Measurements from ENCODE around the gene PRKAR2B.
"Not testable (repeated sequence)": the region's sequence is repeated elsewhere in the genome, so short reads cannot be mapped to it uniquely, and the experiment has no call there.

The PRKAR2B gene

DNA sequence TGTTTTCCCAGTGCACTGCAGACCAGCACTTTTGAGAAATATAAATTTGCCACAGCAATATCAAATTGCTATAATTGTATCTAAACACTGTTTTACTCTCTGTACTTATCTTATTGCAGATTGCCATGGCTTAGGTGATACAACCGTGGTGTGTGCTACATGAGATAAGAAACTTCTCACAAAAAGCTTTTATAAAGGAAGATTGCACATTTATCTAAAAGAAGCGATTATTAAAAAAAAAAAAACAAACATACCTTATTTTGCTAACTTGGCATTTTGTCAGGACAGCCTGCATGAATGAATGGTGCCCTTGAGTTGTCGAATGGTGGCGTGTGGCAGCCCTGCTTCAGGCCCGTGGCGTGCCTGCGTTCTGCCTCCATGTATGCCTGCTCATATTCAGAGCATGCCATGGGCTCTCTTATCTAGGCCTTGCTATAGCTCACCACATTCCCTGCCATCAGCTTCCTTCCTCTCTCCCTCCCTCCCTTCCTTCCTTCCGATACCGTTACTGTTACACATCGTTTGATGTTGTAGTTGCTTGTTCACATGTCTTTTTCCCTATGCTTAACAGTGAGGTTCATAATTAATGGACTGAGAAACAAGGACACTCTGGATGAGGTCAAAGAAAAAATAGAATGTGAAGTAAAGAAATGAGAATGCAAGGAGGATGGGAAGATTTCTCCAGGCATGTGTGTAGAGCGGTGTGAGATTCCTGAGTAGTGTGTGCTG lies 34.9 kb downstream of the PRKAR2B start:
- no peak for DNase-seq

DNA sequence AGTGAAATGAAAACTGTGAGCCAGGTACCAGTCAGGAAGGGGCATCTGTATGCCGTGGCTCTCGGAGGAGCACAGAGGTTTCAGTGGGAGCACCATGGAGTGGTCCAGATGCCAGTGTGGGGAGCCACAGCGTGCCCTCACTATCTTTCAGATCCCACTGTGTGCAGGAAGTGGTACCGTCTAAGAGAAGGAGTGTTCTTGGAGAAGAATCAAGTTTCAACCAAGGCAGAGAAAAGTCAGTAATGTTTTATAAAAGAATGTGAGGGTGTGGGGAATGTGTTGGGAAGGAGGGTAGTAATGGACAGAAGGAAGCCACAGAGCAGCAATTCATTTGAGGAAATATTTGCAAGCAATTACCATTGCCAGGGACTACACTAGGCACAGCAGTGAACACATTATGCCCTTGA lies 35.6 kb downstream of the PRKAR2B start:
- DNase-seq: no peak

DNA sequence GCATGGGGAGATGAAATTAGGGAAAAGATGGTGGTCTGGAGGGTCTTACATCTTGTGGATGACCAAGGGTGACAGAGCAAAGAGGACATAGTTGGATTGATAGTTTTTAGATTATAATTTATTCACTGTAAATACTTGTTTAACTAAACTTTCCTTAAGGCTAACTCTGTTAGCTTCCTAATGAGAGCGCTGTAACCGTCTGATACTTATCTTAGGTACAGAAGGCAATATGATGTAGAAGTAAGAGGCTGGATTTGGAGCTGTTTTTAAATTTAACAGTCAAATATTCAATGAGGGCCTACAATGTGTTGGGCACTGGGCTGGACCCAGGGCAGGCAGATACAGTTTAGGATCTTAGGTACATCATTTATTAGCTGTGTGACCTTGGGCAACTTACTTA lies 36.0 kb downstream of the PRKAR2B start:
- DNase-seq: no peak

DNA sequence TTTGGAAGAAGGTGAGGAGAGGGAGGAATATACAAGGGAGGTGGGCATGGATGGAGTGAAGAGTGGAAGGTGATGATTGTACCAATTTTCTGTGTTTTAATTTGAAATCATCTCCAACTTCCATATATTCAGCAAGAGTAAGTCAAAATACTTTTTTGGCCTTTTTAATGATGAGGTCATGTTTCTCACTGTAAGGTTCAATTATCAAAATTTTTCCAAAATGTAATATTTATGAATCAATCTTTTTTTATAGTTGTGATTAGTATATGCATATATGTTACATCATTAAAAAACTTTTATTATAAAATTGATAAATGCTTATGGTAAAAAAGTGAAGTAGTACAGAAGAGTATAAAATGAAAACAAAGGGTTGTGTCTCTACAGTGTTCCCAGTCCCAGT lies 40.7 kb downstream of the PRKAR2B start:
- no peak for DNase-seq

DNA sequence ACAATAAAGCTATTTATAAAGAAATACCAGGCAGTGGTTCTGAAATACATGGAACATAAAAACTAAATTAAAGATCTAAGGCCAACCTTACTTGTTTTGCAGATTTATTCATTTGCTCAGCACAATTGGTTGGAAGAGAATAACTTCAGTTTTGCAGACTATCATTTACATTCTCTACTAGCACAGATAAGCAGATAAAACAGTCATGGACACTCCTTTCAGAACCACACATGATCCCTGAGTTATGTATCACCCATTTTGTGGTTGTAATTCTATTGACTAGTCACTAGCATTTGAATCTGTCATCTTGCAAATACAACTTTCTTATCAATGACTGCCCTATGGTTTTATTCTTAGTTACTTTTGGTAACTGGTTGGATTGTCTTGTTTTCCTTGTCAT lies 45.1 kb downstream of the PRKAR2B start:
- DNase-seq: no peak

DNA sequence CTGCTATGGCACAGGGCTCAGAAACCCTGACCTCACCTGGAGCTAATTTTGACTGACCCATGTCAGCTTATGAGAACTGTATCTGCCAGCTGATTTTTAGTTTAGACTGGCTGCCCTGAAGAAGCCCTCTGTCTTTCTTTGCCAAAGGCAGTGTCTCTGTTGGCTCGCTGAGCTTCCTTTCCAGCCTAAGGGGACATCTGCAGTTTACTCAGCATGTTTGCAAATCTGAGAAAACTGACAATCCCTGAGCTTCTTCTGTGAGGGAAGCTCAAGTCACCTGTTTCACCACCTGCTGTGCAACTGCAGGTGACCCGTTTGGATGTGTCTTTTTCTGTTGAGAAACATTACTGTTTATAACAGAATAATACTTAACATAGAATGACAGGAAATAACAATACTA lies 46.0 kb downstream of the PRKAR2B start:
- DNase-seq: no peak

DNA sequence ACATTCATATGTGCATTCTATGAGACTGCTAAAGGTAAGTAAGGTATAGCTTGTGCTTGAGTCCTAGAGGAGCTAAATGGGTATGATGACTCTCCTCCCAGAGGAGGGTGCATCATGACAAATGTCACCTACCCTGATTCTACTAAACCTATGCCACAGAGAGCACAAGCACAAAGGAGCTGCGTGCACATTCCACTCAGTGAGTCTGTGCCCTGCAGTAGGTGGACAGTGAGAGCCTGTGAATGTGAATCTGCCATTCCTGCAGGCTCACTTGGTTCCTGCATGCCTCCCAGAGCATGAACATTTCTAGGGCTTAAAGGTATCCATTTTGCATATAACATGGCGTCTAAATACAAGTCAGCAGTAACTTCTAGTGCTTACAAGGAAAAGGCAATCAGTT lies 46.8 kb downstream of the PRKAR2B start:
- DNase-seq: no peak

DNA sequence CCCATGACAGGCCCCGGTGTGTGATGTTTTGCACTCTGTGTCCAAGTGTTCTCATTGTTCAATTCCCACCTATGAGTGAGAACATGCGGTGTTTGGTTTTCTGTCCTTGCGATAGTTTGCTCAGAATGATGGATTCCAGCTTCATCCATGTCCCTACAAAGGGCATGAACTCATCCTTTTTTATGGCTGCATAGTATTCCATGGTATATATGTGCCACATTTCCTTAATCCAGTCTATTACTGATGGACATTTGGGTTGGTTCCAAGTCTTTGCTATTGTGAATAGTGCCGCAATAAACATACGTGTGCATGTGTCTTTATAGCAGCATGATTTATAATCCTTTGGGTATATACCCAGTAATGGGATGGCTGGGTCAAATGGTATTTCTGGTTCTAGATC lies 49.2 kb downstream of the PRKAR2B start:
- not testable (repeated sequence) for DNase-seq

DNA sequence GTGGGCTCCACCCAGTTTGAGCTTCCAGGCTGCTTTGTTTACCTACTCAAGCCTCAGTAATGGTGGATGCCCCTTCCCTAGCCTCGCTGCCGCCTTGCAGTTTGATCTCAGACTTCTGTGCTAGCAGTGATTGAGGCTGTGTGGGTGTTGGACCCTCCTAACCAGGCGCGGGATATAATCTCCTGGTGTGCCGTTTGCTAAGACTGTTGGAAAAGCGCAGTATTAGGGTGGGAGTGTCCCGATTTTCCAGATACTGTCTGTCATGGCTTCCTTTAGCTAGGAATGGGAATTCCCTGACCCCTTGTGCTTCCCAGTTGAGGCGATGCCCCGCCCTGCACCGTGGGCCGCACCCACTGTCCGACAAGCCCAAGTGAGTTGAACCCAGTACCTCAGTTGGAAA lies 54.6 kb downstream of the PRKAR2B start:
- DNase-seq: not testable (repeated sequence)

DNA sequence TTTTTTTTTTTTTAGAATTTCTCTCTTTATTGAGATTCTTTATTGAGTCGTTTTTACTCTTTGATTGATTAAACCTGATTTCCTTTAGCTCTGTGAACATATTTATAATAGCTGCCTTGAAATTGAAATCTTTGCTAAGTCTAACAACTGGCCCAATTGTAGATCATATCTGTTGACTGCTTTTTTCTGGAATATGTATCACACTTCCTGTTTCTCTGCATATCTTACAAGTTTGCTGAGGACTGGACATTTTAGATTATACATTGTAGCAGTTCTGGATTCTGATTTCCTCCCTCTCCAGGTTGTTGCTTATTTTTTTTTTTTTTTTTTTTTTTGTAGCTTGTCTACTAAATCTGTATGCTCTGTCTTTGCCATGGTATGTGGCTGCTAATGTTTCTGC lies 56.3 kb downstream of the PRKAR2B start:
- DNase-seq: no peak

DNA sequence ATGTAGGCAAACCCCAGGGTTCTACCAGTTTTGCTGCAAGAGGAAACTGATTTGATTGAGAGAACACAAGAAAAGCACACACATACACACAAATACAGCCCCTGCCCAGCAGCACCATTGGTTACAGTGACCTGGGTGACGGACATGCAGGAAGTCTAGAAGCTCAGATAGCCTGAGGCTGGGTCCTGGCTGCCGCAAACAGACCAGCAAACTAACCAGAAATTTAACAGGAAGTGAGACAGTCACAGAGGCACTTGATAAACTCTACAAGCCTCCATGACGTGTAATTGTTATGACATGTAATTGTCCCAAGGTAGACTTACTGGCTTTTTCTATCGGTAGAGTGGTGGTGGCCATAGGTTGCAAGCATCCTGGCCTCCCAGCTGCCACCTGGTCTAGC lies 58.9 kb downstream of the PRKAR2B start:
- no peak for DNase-seq

DNA sequence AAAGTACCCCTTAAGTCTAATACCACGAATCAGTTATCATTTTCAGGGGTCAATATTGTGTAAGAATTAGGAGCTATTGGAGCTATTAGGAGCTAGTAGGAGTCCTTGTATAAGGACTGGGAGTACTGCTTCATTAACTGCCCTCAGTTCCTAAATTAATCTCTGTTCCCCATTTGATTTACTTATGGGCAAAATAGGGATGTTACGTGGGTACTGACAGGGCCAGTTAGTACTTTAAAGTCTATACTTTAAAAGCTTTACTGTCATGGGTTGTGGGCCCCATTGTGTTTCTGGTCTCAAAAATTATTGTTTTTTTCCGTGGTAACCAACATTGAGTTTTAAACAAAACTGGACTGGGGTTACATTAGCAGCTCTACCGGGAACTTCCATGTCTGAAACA lies 60.3 kb downstream of the PRKAR2B start:
- no peak for DNase-seq

DNA sequence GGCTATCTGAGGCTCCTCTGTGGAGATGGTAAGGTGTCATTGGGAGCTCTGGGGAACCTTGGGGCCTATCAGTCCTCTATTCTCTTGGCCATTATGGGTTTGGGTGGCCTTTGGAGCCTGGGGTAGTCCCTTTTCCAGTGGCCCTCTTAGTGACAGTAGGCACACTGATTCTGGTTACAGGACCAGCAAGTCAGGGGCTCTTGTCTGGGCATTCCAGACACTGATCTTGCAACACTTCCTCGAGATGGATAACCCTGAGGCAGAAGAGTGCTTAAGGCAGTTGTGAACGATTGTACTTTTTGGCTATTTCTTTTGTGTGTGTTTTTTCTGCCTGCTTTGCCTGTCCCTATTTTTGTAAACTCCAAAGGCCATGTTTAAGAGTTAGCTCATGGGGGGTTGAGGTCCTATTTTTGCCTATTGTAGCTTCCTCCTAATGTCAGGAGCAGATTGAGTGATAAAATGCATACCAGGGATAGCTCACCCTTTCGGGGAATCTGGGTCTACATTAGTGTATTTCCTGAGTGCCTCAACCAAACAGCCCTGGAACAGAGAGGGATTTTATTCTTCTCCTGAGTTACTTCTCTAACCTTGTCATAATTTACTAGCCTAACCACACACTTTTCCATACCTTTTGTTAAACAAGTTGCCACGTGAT lies 61.2 kb downstream of the PRKAR2B start:
- no peak for DNase-seq

DNA sequence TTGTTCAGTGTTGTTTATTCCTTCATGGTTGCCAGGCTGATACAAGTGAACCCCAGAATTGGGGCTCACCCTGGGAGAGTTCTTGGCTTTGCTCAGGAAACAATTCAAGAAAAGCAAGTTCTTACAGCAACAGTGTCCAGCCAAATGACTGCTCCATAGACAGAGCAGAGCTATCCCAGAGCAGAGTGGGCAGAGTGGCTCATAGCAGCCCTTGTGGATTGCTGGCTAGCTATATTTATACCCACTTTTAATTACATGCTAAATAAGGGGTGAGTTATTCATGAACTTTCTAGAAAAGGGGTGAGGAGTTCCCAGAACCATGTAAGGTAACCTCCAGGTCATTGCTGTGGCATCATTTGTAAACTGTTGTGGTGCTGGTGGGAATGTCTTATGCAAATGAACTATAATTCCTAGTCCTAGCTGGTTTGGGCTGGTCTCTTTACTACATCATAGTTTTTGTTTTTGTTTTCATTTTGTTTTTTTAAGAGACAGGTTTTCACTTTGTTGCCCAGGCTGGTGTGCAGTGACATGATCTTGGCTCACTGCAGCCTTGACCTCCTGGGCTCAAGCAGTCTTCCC lies 64.4 kb downstream of the PRKAR2B start:
- no peak for DNase-seq

DNA sequence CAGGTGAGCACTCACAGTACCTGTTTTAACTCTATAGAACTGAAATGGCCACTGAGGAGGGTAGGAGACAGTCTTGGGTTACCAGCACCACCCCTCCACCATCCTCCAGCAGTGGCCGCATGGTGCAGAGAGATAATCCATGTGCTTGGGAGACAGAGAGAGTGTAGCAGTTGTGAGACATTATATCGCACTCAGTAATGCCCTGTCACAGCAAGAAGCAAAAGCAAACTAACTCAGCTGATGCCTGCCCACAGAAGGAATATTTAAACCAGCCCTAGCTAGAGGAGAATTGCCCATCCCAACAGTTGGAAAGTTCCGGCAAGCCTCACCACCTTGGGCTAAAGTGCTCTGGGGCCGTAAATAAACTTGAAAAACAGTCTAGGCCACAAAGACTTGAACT lies 65.5 kb downstream of the PRKAR2B start:
- DNase-seq: no peak

DNA sequence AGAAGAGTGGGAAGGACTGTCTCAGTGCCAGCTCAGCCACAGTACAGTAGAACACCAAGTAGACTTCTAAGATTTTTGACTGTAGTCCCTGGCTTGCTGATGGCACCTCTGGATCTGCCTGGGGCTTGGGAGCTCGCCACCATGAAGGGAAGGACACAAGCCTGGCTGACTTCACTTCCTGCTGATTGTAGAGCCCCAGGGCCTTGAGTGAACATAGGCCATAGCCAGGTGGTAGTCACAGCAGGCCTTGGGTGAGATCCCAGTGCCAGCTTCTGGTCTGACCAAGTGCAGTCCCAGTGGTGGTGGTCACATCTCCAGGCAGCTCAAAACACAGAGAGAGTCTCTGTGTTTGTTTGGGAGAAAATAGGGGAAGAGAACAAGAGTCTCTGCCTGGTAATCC lies 66.7 kb downstream of the PRKAR2B start:
- DNase-seq: no peak

DNA sequence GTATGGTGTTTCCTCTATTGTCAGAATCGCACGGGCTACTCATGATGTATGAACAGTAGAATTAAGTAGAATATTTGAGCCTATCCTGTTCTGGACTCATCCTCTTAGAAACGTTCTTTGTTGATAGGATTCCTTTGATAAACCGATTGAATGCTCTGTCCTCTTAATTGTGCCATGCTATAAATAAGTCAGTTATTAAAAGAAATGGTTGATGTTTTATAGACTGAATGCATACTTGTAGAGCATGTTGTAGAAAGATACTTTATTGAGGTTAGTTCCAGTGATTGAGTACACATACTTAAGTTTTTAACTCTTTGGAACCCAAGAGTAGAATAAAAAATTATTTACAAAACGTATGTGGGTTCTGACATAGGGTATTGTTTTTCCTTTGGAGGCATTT lies 69.4 kb downstream of the PRKAR2B start:
- DNase-seq: no peak

DNA sequence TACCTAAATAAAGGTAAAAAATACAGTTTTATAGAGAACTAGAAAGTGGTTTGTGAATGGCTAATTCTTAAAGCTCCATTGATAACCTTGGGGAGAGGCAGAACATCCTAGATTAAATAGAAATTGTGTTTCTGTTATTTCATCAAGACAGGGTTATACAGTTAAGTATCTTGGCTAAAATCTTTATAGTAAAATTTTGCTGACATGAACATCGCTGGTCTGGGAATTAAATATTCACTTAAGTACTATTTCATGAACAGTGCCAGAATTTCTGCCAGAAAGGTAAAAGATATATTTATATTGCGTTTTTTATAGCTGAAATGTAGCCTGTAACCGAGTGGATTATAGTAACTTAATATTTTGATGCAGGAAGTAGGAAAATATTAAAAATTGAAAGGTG lies 70.6 kb downstream of the PRKAR2B start:
- no peak for DNase-seq

DNA sequence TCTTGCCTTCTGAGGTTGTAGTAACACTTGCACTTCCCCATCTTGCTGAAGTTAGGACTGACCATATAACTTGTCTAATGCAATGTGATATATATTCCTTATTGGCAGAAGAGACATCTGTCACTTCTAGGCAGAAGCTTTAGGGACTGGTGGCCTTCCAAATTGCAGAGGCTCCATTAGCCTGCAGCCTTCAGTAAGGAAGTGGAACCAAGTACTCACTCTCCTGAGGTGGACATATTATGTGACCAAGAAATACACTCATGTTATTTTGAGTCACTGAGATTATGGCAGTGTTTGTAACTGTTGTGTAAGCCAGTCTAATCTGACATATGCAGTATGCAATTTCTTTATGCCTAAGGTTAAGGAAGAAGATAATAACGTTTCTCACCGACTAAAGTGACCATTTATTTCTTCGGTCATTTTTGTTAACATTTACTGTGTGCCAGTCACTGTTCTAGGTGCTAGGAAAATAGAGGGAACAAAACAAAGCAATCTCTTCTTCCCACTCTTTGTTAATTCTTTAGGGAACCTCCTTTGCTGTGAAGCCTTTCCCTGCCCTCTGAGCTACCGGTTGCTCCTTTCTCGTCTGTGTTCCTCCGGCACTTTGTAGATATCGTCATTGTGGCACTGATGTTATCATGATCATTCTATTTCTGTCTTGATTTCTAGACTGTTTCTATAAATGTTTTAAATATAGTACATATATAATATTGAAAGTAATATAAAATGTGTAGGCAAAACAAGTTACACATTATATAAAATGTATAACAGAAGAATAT lies 71.4 kb downstream of the PRKAR2B start:
- DNase-seq: no peak

DNA sequence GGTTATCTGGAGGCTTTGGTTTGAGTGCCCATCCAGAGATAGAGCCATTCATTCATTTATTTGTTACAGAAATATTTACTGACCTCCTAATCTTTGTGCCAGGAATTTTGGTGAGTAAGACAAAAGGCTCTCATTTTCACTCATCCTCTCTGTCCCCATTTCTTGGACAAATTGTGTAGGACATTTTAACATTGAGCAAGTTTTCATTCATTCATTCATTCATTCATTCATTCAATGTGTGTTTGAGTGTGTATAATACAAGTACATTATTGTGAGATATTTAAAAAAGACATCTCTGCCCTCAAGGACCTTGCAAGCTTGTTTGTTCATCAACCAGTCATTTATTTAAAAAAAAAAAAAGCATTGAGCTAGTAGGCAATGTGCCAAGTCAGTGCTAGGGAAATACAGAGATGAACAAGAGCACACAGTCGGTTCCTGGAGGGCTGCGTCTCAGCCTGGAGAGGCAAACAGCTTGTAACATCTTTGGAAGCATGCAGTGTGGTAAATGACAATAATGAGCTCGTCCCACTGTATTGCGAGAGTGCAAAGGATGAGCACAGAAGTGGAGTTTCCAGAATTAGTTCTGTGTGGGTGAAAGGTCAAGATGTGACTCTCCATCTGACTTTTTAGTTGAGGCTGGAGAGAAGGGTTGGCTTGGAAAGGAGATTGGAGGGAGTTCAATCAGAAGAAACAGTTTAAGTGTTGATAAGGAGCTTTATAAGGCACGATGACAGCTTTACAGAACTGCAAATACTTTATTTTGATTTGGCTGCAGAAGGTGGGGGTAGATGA lies 73.8 kb downstream of the PRKAR2B start:
- no peak for DNase-seq

DNA sequence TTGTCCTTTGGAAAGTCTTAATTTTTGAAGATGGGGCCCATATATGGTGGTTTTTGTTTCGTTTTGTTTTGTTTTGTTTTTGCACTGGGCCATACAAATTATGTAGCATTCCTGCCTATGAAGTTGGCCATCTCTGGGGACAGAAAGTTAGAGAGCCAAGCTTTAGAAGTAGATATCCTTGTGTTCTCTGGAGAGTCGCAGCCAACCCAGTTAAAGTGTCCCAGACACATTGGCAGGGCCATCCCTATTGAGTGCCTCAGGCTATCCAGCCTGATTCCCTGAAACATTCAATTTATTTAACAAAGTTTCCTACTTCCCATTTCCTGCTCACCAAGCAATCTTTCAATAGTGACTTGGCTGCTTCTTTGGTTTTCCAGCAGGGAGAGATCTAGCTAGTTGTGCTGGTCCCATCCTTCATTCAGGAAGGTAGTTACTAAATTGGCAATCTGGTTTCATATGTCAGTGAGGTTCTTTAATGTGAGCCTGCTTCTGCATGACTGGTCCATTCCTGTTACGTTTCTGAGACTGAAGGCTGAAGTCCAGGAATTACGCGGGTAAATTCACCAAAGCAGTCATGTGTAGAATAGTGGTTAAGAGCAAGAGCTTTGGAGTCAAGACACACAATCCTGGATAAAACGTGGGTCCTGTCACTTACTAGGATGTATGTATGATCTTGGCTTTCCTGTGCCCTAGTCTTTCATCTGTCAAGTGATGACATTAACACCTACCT lies 75.0 kb downstream of the PRKAR2B start:
- no peak for DNase-seq

DNA sequence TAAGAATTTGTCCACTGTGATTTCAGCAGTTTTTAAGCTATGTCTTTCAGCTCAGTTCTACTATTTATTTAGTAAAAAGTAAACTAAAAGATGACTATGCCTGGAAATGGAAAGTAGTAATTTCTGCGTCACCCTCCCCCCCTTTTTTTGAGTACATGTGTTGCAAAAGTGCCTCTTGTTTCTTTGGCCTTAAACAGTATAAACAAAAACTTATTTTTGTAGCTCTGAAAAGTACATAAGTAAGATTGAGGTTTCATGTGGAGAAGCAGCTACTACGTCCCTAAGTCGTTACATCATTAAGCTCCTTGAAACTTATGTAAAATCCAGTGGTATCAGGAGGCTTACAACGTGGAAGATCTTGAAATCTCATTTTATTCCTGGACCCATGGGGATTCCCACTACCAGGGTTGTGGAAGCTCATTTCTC lies 78.0 kb downstream of the PRKAR2B start:
- no peak for DNase-seq

All from effector CD8-positive, alpha-beta T cell (primary cell).